Adrenal gland (tissue), 5 donors: ENCODE data around the gene DUS2.

ENCODE experiments used
- POLR2A ChIP-seq, 2 donors: fragments of 450-650 bp; IDR thresholded peaks; one replicate each; pipeline ENCODE4 v1.6.1; 2017; ENCODE audit warnings: antibody characterized with exemption in 2 of 2, mild to moderate bottlenecking in 2 of 2, moderate library complexity in 1 of 2
- TF ChIP-seq, protein P1 (sequence below), 6 experiments: fragments of 450-650 bp in 4 of 6; fragments of 200-600 bp in 2 of 6; sonication (generic) in 1 of 6; IDR thresholded peaks; 1 replicate in 5 of 6; 2 replicates in 1 of 6; pipeline versions ENCODE4 v1.5.1 to v1.8.0; 2016 to 2021; ENCODE audit warnings: antibody characterized with exemption in 6 of 6, mild to moderate bottlenecking in 2 of 6, moderate library complexity in 1 of 6
- donor health status: DM: no; HTN: no; CAD: no.

DNA sequence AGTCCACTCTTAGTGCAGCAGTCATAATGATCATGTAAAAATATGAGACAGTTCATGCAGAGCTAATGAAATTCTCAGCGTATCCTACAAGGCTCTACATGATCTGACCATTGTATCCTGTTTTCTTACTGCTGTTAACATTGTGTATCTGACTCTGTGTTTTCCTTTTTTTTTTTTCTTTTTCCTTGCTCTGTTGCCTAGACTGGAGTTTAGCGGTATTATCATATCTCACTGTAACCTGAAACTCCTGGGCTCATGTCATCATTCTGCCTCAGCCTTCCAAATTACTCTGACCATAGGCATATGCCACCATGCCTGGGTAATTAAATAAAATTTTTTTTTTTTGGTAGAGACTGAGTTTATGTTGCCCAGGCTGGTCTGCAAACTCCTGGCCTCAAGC, 12.1 kb downstream of the DUS2 start:
- TF ChIP-seq, protein P1, sequence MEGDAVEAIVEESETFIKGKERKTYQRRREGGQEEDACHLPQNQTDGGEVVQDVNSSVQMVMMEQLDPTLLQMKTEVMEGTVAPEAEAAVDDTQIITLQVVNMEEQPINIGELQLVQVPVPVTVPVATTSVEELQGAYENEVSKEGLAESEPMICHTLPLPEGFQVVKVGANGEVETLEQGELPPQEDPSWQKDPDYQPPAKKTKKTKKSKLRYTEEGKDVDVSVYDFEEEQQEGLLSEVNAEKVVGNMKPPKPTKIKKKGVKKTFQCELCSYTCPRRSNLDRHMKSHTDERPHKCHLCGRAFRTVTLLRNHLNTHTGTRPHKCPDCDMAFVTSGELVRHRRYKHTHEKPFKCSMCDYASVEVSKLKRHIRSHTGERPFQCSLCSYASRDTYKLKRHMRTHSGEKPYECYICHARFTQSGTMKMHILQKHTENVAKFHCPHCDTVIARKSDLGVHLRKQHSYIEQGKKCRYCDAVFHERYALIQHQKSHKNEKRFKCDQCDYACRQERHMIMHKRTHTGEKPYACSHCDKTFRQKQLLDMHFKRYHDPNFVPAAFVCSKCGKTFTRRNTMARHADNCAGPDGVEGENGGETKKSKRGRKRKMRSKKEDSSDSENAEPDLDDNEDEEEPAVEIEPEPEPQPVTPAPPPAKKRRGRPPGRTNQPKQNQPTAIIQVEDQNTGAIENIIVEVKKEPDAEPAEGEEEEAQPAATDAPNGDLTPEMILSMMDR (IDR thresholded peaks at IDR 0.05) = no peak
- no peak for TF ChIP-seq POLR2A (IDR thresholded peaks at IDR 0.05)
